Measurements from ENCODE around the gene CEACAM20. TPM values are rescaled to one million over a fixed set of nuclear protein-coding genes. Genes with fewer than 3 reads are reported as not detected.

CEACAM20 gene
- total and polyA plus RNA-seq, 2 of the 13 experiments (the other 11 are each of a cell fraction or from before 2014, with no cell fraction given) = 0.04 TPM; not detected in 1

DNA sequence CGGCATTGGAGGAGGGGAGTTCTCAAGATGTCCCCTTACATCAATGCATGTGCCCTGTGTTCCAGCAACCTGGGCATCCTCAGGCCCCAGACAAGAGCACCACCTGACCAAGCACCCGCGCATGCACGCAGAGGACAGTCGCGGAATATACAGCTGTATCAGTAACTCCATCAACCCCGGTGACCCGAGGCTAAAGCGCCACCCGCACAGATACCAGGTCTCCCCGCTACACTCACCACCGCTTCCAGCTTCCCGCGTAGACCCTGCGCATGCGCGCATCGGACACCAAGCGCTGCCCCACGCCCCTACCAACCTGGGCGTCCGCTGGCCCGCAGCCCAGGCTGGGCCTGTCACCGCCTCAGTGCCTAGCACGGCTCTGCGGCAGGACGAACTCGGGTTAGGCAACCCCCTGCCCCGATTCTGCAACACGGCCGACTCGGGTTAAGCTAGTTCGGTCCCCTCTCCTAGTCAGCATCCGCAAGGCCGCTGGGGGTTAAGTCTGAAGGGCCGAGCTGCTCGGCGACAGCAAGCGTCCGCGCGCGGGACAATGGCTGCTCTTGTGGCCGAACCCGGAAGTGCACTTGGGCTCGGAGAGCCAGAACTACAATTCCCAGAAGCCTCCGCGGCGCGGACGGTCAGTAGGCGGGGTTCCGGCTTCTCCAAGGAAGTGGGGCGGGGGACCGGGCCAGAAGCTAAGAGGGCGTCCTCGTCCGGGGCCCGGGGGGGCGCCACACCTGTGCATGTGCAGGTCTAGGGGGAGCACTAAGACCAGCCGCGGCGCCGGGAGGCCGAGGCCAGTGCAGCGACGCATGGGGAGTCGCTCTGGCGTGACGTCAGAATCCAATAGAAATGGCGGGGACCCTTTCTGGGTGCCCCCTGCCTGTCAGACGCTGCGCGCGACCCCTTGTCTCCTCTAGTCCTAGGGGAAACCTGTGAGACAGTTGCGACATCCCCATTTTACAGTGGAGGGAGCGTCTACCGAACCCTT lies 29.2 kb downstream of the CEACAM20 start, which contains the start of gene ZNF180 (continued):
- TF ChIP-seq, protein P1, sequence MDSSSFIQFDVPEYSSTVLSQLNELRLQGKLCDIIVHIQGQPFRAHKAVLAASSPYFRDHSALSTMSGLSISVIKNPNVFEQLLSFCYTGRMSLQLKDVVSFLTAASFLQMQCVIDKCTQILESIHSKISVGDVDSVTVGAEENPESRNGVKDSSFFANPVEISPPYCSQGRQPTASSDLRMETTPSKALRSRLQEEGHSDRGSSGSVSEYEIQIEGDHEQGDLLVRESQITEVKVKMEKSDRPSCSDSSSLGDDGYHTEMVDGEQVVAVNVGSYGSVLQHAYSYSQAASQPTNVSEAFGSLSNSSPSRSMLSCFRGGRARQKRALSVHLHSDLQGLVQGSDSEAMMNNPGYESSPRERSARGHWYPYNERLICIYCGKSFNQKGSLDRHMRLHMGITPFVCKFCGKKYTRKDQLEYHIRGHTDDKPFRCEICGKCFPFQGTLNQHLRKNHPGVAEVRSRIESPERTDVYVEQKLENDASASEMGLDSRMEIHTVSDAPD (CRISPR knock-in tag; IDR thresholded peaks at IDR 0.05) = no peak
- no peak; the same call in 1 of the 2 replicates for TF ChIP-seq JUND (CRISPR knock-in tag; IDR thresholded peaks at IDR 0.05)
- TF ChIP-seq ZNF629 (CRISPR knock-in tag; conservative IDR thresholded peaks at IDR 0.05) = no peak
- peak; percentile 90 for TF ChIP-seq ZNF138 (CRISPR knock-in tag; IDR thresholded peaks at IDR 0.05; ENCODE audit: low read depth)
- TF ChIP-seq, protein P2, sequence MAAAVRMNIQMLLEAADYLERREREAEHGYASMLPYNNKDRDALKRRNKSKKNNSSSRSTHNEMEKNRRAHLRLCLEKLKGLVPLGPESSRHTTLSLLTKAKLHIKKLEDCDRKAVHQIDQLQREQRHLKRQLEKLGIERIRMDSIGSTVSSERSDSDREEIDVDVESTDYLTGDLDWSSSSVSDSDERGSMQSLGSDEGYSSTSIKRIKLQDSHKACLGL (CRISPR knock-in tag; IDR thresholded peaks at IDR 0.05) = peak; percentile 97
- TF ChIP-seq TOPORS (CRISPR knock-in tag; IDR thresholded peaks at IDR 0.05) = no peak
- no peak for TF ChIP-seq ZNF83 (CRISPR knock-in tag; IDR thresholded peaks at IDR 0.05; ENCODE audit: borderline replicate concordance)
- TF ChIP-seq ZNF790 (CRISPR knock-in tag; IDR thresholded peaks at IDR 0.05; ENCODE audit: borderline replicate concordance) = no peak
- TF ChIP-seq ZNF510 (CRISPR knock-in tag; IDR thresholded peaks at IDR 0.05; ENCODE audit: low read depth) = 0 out of 2 replicates have a peak, but pooled peaks have one; percentile 28
- TF ChIP-seq MAF1 (CRISPR knock-in tag; IDR thresholded peaks at IDR 0.05; ENCODE audit: borderline replicate concordance) = peak; percentile 89; the same call in 1 of the 2 replicates
- TF ChIP-seq, protein P3, sequence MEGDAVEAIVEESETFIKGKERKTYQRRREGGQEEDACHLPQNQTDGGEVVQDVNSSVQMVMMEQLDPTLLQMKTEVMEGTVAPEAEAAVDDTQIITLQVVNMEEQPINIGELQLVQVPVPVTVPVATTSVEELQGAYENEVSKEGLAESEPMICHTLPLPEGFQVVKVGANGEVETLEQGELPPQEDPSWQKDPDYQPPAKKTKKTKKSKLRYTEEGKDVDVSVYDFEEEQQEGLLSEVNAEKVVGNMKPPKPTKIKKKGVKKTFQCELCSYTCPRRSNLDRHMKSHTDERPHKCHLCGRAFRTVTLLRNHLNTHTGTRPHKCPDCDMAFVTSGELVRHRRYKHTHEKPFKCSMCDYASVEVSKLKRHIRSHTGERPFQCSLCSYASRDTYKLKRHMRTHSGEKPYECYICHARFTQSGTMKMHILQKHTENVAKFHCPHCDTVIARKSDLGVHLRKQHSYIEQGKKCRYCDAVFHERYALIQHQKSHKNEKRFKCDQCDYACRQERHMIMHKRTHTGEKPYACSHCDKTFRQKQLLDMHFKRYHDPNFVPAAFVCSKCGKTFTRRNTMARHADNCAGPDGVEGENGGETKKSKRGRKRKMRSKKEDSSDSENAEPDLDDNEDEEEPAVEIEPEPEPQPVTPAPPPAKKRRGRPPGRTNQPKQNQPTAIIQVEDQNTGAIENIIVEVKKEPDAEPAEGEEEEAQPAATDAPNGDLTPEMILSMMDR (CRISPR knock-in tag; IDR thresholded peaks at IDR 0.05) = peak; percentile 66
- TF ChIP-seq NFYB (CRISPR knock-in tag; IDR thresholded peaks at IDR 0.05) = peak; percentile 41; the same call in 1 of the 2 replicates
- 0 out of 2 replicates have a peak, but pooled peaks have one; percentile 38 for TF ChIP-seq ISX (CRISPR knock-in tag; conservative IDR thresholded peaks at IDR 0.05)
- TF ChIP-seq, protein P4, sequence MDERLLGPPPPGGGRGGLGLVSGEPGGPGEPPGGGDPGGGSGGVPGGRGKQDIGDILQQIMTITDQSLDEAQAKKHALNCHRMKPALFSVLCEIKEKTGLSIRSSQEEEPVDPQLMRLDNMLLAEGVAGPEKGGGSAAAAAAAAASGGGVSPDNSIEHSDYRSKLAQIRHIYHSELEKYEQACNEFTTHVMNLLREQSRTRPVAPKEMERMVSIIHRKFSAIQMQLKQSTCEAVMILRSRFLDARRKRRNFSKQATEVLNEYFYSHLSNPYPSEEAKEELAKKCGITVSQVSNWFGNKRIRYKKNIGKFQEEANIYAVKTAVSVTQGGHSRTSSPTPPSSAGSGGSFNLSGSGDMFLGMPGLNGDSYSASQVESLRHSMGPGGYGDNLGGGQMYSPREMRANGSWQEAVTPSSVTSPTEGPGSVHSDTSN (CRISPR knock-in tag; IDR thresholded peaks at IDR 0.05) = no peak
- TF ChIP-seq HIVEP1 (CRISPR knock-in tag; IDR thresholded peaks at IDR 0.05) = peak; percentile 94
- TF ChIP-seq, protein P5, sequence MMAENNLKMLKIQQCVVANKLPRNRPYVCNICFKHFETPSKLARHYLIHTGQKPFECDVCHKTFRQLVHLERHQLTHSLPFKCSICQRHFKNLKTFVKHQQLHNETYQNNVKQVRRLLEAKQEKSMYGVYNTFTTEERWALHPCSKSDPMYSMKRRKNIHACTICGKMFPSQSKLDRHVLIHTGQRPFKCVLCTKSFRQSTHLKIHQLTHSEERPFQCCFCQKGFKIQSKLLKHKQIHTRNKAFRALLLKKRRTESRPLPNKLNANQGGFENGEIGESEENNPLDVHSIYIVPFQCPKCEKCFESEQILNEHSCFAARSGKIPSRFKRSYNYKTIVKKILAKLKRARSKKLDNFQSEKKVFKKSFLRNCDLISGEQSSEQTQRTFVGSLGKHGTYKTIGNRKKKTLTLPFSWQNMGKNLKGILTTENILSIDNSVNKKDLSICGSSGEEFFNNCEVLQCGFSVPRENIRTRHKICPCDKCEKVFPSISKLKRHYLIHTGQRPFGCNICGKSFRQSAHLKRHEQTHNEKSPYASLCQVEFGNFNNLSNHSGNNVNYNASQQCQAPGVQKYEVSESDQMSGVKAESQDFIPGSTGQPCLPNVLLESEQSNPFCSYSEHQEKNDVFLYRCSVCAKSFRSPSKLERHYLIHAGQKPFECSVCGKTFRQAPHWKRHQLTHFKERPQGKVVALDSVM (CRISPR knock-in tag; IDR thresholded peaks at IDR 0.05) = no peak
- TF ChIP-seq XRCC5 (optimal IDR thresholded peaks at IDR 0.05; ENCODE audit: low read length) = peak; percentile 92
- TF ChIP-seq ZNF891 (CRISPR knock-in tag; IDR thresholded peaks at IDR 0.05) = peak; percentile 83
- TF ChIP-seq TOE1 (CRISPR knock-in tag; IDR thresholded peaks at IDR 0.05) = peak; percentile 78; the same call in 1 of the 2 replicates
- peak; percentile 37; the same call in 1 of the 2 replicates for TF ChIP-seq ISL2 (CRISPR knock-in tag; IDR thresholded peaks at IDR 0.05)
- peak; percentile 71 for TF ChIP-seq ZBTB7B (CRISPR knock-in tag; IDR thresholded peaks at IDR 0.05)

Measured in HepG2 (cell line).